GM13977 (cell line): Measurements from ENCODE around the gene SLC37A1.

Source experiments
- DNase-seq: peaks from one replicate; pipeline ENCODE4 v3.0.0; 2012; ENCODE audit warnings: low spot score
- CTCF ChIP-seq: IDR thresholded peaks from 2 replicates; pipeline ENCODE4 v1.5.1; 2012; ENCODE audit warnings: mild to moderate bottlenecking, control low read depth; ENCODE audit not compliant: insufficient read depth; ENCODE audit errors: extremely low read depth, missing control alignments
- in situ Hi-C: fragments of 300-500 bp; cut with MboI; formaldehyde crosslinking; loops from one replicate; pipeline ENCODE4 v1.12.0; 2022; ENCODE audit warnings: low sequenced_read_pairs, low pct_unique_long_range_greater_than_20kb, mixed read lengths, inconsistent platforms; ENCODE audit not compliant: unreplicated experiment

The SLC37A1 gene

GRCh38 chr21:42607102-42607501 lies 93.5 kb downstream of the SLC37A1 start:
- in situ Hi-C loops = no loop called here
- no peak for TF ChIP-seq CTCF
- no peak for DNase-seq

- in situ Hi-C loops = no loop called here
- no peak for TF ChIP-seq CTCF
- no peak for DNase-seq
Measured at GRCh38 chr21:42607525-42608102, 94.0 kb downstream of the SLC37A1 start.

- in situ Hi-C loops = no loop called here
- TF ChIP-seq CTCF = no peak
- no peak for DNase-seq
Measured at GRCh38 chr21:42608446-42608845, 94.8 kb downstream of the SLC37A1 start.

GRCh38 chr21:42609811-42610210 lies 96.2 kb downstream of the SLC37A1 start:
- DNase-seq = peak; percentile 36
- in situ Hi-C loops = no loop called here

GRCh38 chr21:42611852-42612251 lies 98.2 kb downstream of the SLC37A1 start:
- in situ Hi-C loops = no loop called here
- no peak for TF ChIP-seq CTCF
- DNase-seq = no peak

More at GRCh38 chr21:42609811-42610210, 96.2 kb downstream of the SLC37A1 start:
- TF ChIP-seq CTCF = no peak

- no peak for TF ChIP-seq CTCF
- in situ Hi-C loops = no loop called here
- no peak for DNase-seq
Measured at GRCh38 chr21:42612390-42612789, 98.7 kb downstream of the SLC37A1 start.
